ENCODE data around the gene TRPC4AP. TPM values are rescaled to one million over a fixed set of nuclear protein-coding genes. Genes with fewer than 3 reads are reported as not detected.

The TRPC4AP gene
- total and polyA plus RNA-seq, 2 of the 8 experiments (the other 6 are each of a cell fraction or from before 2014, with no cell fraction given), result 73.1 to 74.8 TPM

DNA sequence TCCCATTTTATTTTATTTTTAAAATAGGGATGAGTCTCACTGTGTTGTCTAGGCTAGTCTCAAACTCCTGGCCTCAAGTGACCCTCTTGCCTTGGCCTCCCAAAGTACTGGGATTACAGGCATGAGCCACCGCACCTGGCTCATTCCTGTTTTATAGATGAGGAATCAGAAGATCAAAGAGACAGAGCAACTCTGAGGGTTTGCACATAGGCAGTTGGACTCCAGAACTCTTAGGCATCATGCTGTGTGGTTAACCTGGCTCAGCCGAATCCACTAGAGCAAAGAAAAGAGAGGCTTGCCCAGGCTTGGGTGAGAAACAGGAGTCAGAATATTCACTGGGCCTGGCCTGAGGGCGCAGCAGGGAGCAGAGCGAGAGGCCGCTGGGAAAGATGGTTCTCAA is 127.6 kb downstream of the TRPC4AP start:
- Histone ChIP-seq H4K20me1 (replicated peaks in 1 of 2; ENCODE audit: control insufficient read depth in 1 of 2, insufficient read depth in 2 of 2, low read length in 2 of 2) (no peaks in the 10 kb centered on the region), H2AK5ac (ENCODE audit: low read depth, low read length) (no peak overlapping the region), H3K79me1 (ENCODE audit: low read depth, low read length) (no peaks in the 10 kb centered on the region), H2BK12ac (ENCODE audit: low read depth, low read length) (no peak overlapping the region), H3K9ac (replicated peaks in 1 of 4; ENCODE audit: extremely low read depth in 1 of 4, low read depth in 3 of 4, low read length in 3 of 4) (no peak overlapping the region), H3K4me2 (ENCODE audit: insufficient read depth in 1 of 2, low read depth in 2 of 2, low read length in 2 of 2) (no peak overlapping the region), H3K9me3 (ENCODE audit: insufficient read depth in 2 of 2, low read depth in 1 of 2, low read length in 1 of 2) (no peaks in the 10 kb centered on the region), H3K56ac (replicated peaks; ENCODE audit: insufficient read length, low read depth, low read length) (no peak overlapping the region), H3K79me2 (ENCODE audit: control insufficient read depth in 1 of 2, insufficient read depth in 2 of 2, low read length in 2 of 2) (no peaks in the 10 kb centered on the region), H3K23ac (ENCODE audit: insufficient read length) (no peak overlapping the region), H4K8ac (ENCODE audit: extremely low read depth, insufficient read depth, low read length) (no peak overlapping the region), H2BK120ac (replicated peaks; ENCODE audit: low read depth, low read length) (no peak overlapping the region), H2BK5ac (ENCODE audit: low read depth, low read length) (no peak overlapping the region), H4K91ac (replicated peaks; ENCODE audit: insufficient read length, low read length) (no peak overlapping the region), H2AFZ (ENCODE audit: low read length) (no peak overlapping the region), H4K5ac (ENCODE audit: insufficient read length, low read depth, low read length) (no peak overlapping the region), H3K14ac (ENCODE audit: insufficient read length) (no peak overlapping the region), H3K4me3 (ENCODE audit: extremely low read depth in 1 of 4, insufficient read depth in 2 of 4, low read depth in 3 of 4, low read length in 4 of 4) (no peak overlapping the region), H3K27me3 (replicated peaks in 1 of 4; ENCODE audit: control insufficient read depth in 3 of 4, extremely low read depth in 1 of 4, insufficient read depth in 3 of 4, low read length in 3 of 4) (no peaks in the 10 kb centered on the region), H3K4ac (replicated peaks; ENCODE audit: insufficient read length, low read depth, low read length) (peak overlapping the region; percentile 34), H3K27ac (ENCODE audit: low read depth, low read length) (no peak overlapping the region), H2BK15ac (ENCODE audit: low read length) (no peak overlapping the region), H3K18ac (ENCODE audit: extremely low read depth, low read length) (no peak overlapping the region), H2BK20ac (ENCODE audit: low read length) (no peak overlapping the region), H3K4me1 (replicated peaks in 1 of 4; ENCODE audit: control insufficient read depth in 3 of 4, insufficient read depth in 4 of 4, low read length in 3 of 4) (no peaks in the 10 kb centered on the region; a peak in 2 of 7 replicates), H3K36me3 (ENCODE audit: control insufficient read depth in 2 of 4, insufficient read depth in 4 of 4, low read length in 3 of 4) (no peaks in the 10 kb centered on the region), H3K23me2 (ENCODE audit: low read depth, low read length) (no peaks in the 10 kb centered on the region)
- POLR2A ChIA-PET (ENCODE audit: partially characterized antibody), result interaction anchor here (1.0 kb wide), 1 partner anchor 9 kb away, joined by 3 read pairs; the partner anchor contains the start of genes GSS and MYH7B
- WGBS, 2 experiments (ENCODE audit: extremely low coverage in 1 of 2, insufficient coverage in 1 of 2, insufficient read length in 1 of 2, insufficient replicate concordance in 2 of 2, low coverage in 1 of 2, low lambda C conversion rate in 2 of 2, missing lambda C conversion rate in 1 of 2), result 85% methylated on average over 4 of the region's 5 CpGs; no CpG with 5 or more reads in 1 of the 2 experiments
- FAIRE-seq, result no peak
- CTCF ChIA-PET (ENCODE audit: partially characterized antibody), result no interaction called here
- DNase-seq (ENCODE audit: low read depth in 1 of 2, low spot score in 2 of 2), result no peak
- TF ChIP-seq TCF12 (IDR thresholded peaks at IDR 0.05; ENCODE audit: low read depth, low read length), result no peak
- no peak for TF ChIP-seq GABPA (IDR thresholded peaks at IDR 0.05; ENCODE audit: borderline replicate concordance, insufficient read depth, low read length)
- TF ChIP-seq CHD1 (IDR thresholded peaks at IDR 0.05; ENCODE audit: low read depth, low read length), result no peak
- no peak for TF ChIP-seq SIRT6 (IDR thresholded peaks at IDR 0.05; ENCODE audit: low read length)
- no peak for TF ChIP-seq TBP (IDR thresholded peaks at IDR 0.05; ENCODE audit: low read depth, low read length)
- TF ChIP-seq TAF7 (optimal IDR thresholded peaks at IDR 0.05; ENCODE audit: borderline replicate concordance, low read depth, low read length), result no peak
- TF ChIP-seq, protein P1, sequence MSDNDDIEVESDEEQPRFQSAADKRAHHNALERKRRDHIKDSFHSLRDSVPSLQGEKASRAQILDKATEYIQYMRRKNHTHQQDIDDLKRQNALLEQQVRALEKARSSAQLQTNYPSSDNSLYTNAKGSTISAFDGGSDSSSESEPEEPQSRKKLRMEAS (IDR thresholded peaks at IDR 0.05), result no peak
- no peak for TF ChIP-seq JUN (IDR thresholded peaks at IDR 0.05; ENCODE audit: low read depth, low read length)
- TF ChIP-seq CBX8 (IDR thresholded peaks at IDR 0.05; ENCODE audit: borderline replicate concordance, low read depth, low read length), result no peak
- no peak for TF ChIP-seq SUZ12 (IDR thresholded peaks at IDR 0.05; ENCODE audit: low read length)
- no peak for TF ChIP-seq TEAD4 (IDR thresholded peaks at IDR 0.05; ENCODE audit: low read depth, low read length)
- no peak for TF ChIP-seq FOSL1 (IDR thresholded peaks at IDR 0.05; ENCODE audit: insufficient read depth, low read depth, low read length)
- TF ChIP-seq, protein P2, sequence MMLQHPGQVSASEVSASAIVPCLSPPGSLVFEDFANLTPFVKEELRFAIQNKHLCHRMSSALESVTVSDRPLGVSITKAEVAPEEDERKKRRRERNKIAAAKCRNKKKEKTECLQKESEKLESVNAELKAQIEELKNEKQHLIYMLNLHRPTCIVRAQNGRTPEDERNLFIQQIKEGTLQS (IDR thresholded peaks at IDR 0.05; ENCODE audit: insufficient read depth, low read depth, low read length), result no peak
- TF ChIP-seq JUND (IDR thresholded peaks at IDR 0.05; ENCODE audit: low read length), result no peak
- no peak for TF ChIP-seq RFX5 (IDR thresholded peaks at IDR 0.05; ENCODE audit: borderline replicate concordance, low read depth, low read length)

Data from H1 (cell line).